A549 (cell line): Measurements from ENCODE around the gene CHAD. TPM values are rescaled to one million over a fixed set of nuclear protein-coding genes. Genes with fewer than 3 reads are reported as not detected.

ENCODE experiments used
- ATAC-seq, 2 experiments: fragments of 200-7000 bp in 1 of 2; fragments of >200 bp in 1 of 2; cut with Nextera tagmentation in 1 of 2; cut with Tn5 transposase in 1 of 2; 3 replicates each; pipeline versions ENCODE4 v1.8.0 to v1.9.1; 2018 to 2020; ENCODE audit warnings: mild to moderate bottlenecking in 1 of 2, moderate library complexity in 1 of 2
- CTCF ChIA-PET: fragments of 300-600 bp; sonication (Branson Sonifier 250); formaldehyde crosslinking; extraction: SDS; loops from one replicate; lab custom pipeline; 2021; ENCODE audit warnings: antibody characterized with exemption, inconsistent platforms; lab: Yijun Ruan, JAX
- POLR2A ChIA-PET: fragments of 350-600 bp; formaldehyde crosslinking; extraction: SDS; loops from one replicate; lab custom pipeline; 2021; ENCODE audit warnings: antibody characterized with exemption, inconsistent platforms; lab: Yijun Ruan, JAX
- DNase-seq, 2 experiments: peaks; one replicate each; pipeline versions ENCODE4 v3.0.0 to v3.0.0-alpha.2; 2011 to 2016; ENCODE audit warnings: low read depth in 1 of 2, low spot score in 1 of 2
- FAIRE-seq: peaks from 2 replicates; lab custom pipeline; 2011; peaks lifted over from hg19 to GRCh38; lab: Jason Lieb, UNC
- H3K27ac ChIP-seq, 2 experiments: fragments of >200 bp; sonication (Bioruptor Twin); formaldehyde crosslinking; 3 replicates each; pipeline ENCODE4 v1.5.1; 2016 to 2017
- H3K4me1 ChIP-seq: fragments of >200 bp; sonication (Bioruptor Twin); formaldehyde crosslinking; 3 replicates; pipeline ENCODE4 v1.6.1; 2016
- H3K4me2 ChIP-seq: fragments of >200 bp; sonication (Bioruptor Twin); formaldehyde crosslinking; 3 replicates; pipeline ENCODE4 v1.6.1; 2016
- H3K4me3 ChIP-seq: fragments of >200 bp; sonication (Bioruptor Twin); formaldehyde crosslinking; 3 replicates; pipeline ENCODE4 v1.5.1; 2016
- H3K9me3 ChIP-seq: fragments of >200 bp; sonication (Bioruptor Twin); formaldehyde crosslinking; 3 replicates; pipeline ENCODE4 v1.6.1; 2016
- ATOH8 ChIP-seq: fragments of 250-450 bp; sonication (Bioruptor Pico); IDR thresholded peaks from 2 replicates; pipeline ENCODE4 v1.5.0; 2020; ENCODE audit warnings: low read depth, mild to moderate bottlenecking, moderate library complexity
- BCL3 ChIP-seq: fragments of >200 bp; sonication (Bioruptor Twin); formaldehyde crosslinking; IDR thresholded peaks from 3 replicates; pipeline ENCODE4 v1.6.1; 2016
- BHLHE40 ChIP-seq: IDR thresholded peaks from 2 replicates; pipeline ENCODE4 v1.6.1; 2012; ENCODE audit warnings: low read depth, low read length, inconsistent platforms
- CBX8 ChIP-seq: fragments of 200-600 bp; sonication (generic); IDR thresholded peaks from 2 replicates; pipeline ENCODE4 v1.6.1; 2016
- EHF ChIP-seq: fragments of 250-450 bp; sonication (Bioruptor Pico); IDR thresholded peaks from 2 replicates; pipeline ENCODE4 v1.5.0; 2020; ENCODE audit warnings: mild to moderate bottlenecking
- EP300 ChIP-seq, 2 experiments: fragments of >200 bp; sonication (Bioruptor Twin); formaldehyde crosslinking; IDR thresholded peaks; 2 replicates in 1 of 2; 3 replicates in 1 of 2; pipeline ENCODE4 v1.6.1; 2016 to 2017
- ESRRA ChIP-seq: fragments of 150-350 bp; IDR thresholded peaks from 2 replicates; pipeline ENCODE4 v1.6.1; 2014; ENCODE audit warnings: mild to moderate bottlenecking, low read length, borderline replicate concordance
- FOSB ChIP-seq: fragments of 250-450 bp; sonication (Bioruptor Pico); IDR thresholded peaks from 2 replicates; pipeline ENCODE4 v1.5.0; 2020; ENCODE audit warnings: mild to moderate bottlenecking, moderate library complexity
- FOXS1 ChIP-seq: fragments of 250-450 bp; sonication (Bioruptor Pico); IDR thresholded peaks from 2 replicates; pipeline ENCODE4 v1.5.0; 2020; ENCODE audit warnings: mild to moderate bottlenecking, moderate library complexity
- HES2 ChIP-seq: fragments of >200 bp; sonication (Bioruptor Twin); formaldehyde crosslinking; IDR thresholded peaks from 2 replicates; pipeline ENCODE4 v1.6.1; 2016
- KDM1A ChIP-seq: fragments of 200-600 bp; sonication (generic); IDR thresholded peaks from 2 replicates; pipeline ENCODE4 v1.6.1; 2016; ENCODE audit warnings: low read depth, mild to moderate bottlenecking
- KDM5A ChIP-seq: fragments of 200-600 bp; sonication (generic); IDR thresholded peaks from 2 replicates; pipeline ENCODE4 v1.6.1; 2016; ENCODE audit warnings: antibody characterized with exemption, mild to moderate bottlenecking
- MAFK ChIP-seq: fragments of 450-650 bp; IDR thresholded peaks from 2 replicates; pipeline ENCODE4 v1.6.1; 2014; ENCODE audit not compliant: partially characterized antibody
- MAX ChIP-seq: IDR thresholded peaks from 2 replicates; pipeline ENCODE4 v1.6.1; 2012
- MYC ChIP-seq: IDR thresholded peaks from 2 replicates; pipeline ENCODE4 v1.6.1; 2012; ENCODE audit warnings: mild to moderate bottlenecking, inconsistent platforms, low read length, improper control_type of control experiment, borderline replicate concordance
- NFE2L2 ChIP-seq: fragments of 150-350 bp; conservative IDR thresholded peaks from 2 replicates; pipeline ENCODE4 v1.6.1; 2014; ENCODE audit warnings: low read length
- NPAS2 ChIP-seq: fragments of 250-450 bp; sonication (Bioruptor Pico); IDR thresholded peaks from 2 replicates; pipeline ENCODE4 v1.8.0; 2022; ENCODE audit warnings: mild to moderate bottlenecking, moderate library complexity, borderline replicate concordance
- PHF8 ChIP-seq: fragments of 200-600 bp; sonication (generic); IDR thresholded peaks from 2 replicates; pipeline ENCODE4 v1.6.1; 2016; ENCODE audit warnings: low read depth, mild to moderate bottlenecking, antibody characterized with exemption, moderate library complexity, borderline replicate concordance
- POLR2AphosphoS2 ChIP-seq: conservative IDR thresholded peaks from 2 replicates; pipeline ENCODE4 v1.6.1; 2012; ENCODE audit warnings: low read length, improper control_type of control experiment, inconsistent platforms
- RARB ChIP-seq: fragments of 250-450 bp; sonication (Bioruptor Pico); IDR thresholded peaks from 2 replicates; pipeline ENCODE4 v1.8.0; 2021; ENCODE audit warnings: mild to moderate bottlenecking, moderate library complexity
- SMC3 ChIP-seq: fragments of >200 bp; sonication (Bioruptor Twin); formaldehyde crosslinking; IDR thresholded peaks from 3 replicates; pipeline ENCODE4 v1.6.1; 2018; ENCODE audit warnings: inconsistent platforms
- SREBF2 ChIP-seq: fragments of 450-650 bp; IDR thresholded peaks from 2 replicates; pipeline ENCODE4 v1.6.1; 2014; ENCODE audit warnings: mild to moderate bottlenecking, moderate library complexity
- USF2 ChIP-seq: fragments of 450-650 bp; IDR thresholded peaks from 2 replicates; pipeline ENCODE4 v1.6.1; 2014; ENCODE audit warnings: antibody characterized with exemption
- ZFP36 ChIP-seq: fragments of 450-650 bp; IDR thresholded peaks from 2 replicates; pipeline ENCODE4 v1.6.1; 2014; ENCODE audit warnings: borderline replicate concordance; ENCODE audit not compliant: partially characterized antibody
- ZNF302 ChIP-seq: fragments of 250-450 bp; sonication (Bioruptor Pico); IDR thresholded peaks from 2 replicates; pipeline ENCODE4 v1.9.0; 2021; ENCODE audit warnings: inconsistent platforms, mild to moderate bottlenecking, moderate library complexity
- WGBS: methylation state at CpG from one replicate; pipeline ENCODE4 v1.1.6; 2017; ENCODE audit errors: missing lambda C conversion rate; 5-methylcytosine and 5-hydroxymethylcytosine counted together
- polyA plus RNA-seq, 4 experiments: library from polyadenylated mRNA; depleted of rRNA in 3 of 4; stranded (reverse); fragments of >200 nt; fragmentation: RNase III in 1 of 4; extraction: RNeasy Plus Mini Kit Qiagen cat#74134 plus additional on column Dnase treatment in 1 of 4; gene quantifications; 2 replicates in 3 of 4; 3 replicates in 1 of 4; pipeline ENCODE4 v1.2.3, GENCODE V29; 2011 to 2017
- TF ChIP-seq, protein P1 (sequence below): fragments of >200 bp; sonication (Bioruptor Twin); formaldehyde crosslinking; IDR thresholded peaks from 3 replicates; pipeline ENCODE4 v1.5.1; 2016
- TF ChIP-seq, protein P2 (sequence below): IDR thresholded peaks from 2 replicates; pipeline ENCODE4 v1.6.1; 2012

CHAD gene
- polyA plus RNA-seq, 2 of the 4 experiments (the other 2 are of a cell fraction), result not detected

DNA sequence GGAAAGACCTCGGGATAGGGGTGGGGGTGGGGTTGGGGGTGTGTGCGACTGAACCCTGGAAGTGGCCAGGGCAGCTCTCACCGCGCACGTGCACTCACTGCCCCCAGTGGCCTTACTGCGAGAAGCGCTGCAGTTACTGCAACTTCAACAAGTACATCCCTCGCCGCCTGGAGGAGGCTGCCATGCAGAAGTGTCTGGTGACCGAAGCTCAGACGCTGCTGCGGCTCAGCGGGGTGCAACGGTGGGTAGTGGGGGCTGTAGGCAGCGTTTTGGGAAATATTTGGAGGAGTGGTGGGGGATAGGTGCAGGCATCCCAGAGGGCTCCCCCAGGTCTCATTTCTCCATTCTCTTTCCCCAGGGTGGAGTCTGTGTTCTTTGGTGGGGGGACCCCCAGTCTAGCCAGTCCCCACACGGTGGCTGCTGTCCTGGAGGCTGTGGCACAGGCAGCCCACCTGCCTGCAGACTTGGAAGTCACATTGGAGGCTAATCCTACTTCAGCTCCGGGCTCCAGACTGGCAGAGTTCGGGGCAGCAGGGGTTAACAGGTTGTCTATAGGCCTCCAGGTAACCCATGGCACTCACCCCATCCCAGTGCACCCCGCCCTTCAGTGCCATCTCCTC, 11.0 kb upstream of the CHAD start (continued):
- TF ChIP-seq, protein P1, sequence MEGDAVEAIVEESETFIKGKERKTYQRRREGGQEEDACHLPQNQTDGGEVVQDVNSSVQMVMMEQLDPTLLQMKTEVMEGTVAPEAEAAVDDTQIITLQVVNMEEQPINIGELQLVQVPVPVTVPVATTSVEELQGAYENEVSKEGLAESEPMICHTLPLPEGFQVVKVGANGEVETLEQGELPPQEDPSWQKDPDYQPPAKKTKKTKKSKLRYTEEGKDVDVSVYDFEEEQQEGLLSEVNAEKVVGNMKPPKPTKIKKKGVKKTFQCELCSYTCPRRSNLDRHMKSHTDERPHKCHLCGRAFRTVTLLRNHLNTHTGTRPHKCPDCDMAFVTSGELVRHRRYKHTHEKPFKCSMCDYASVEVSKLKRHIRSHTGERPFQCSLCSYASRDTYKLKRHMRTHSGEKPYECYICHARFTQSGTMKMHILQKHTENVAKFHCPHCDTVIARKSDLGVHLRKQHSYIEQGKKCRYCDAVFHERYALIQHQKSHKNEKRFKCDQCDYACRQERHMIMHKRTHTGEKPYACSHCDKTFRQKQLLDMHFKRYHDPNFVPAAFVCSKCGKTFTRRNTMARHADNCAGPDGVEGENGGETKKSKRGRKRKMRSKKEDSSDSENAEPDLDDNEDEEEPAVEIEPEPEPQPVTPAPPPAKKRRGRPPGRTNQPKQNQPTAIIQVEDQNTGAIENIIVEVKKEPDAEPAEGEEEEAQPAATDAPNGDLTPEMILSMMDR, result peak; percentile 23; the same call in 2 of the 3 replicates
- TF ChIP-seq PHF8, result no peak
- TF ChIP-seq EHF, result no peak

- Histone ChIP-seq H3K27ac (peak within 1 kb of the TSS; percentile 79 to 91), H3K4me2 (peak within 1 kb of the TSS; percentile 76), H3K4me3 (peak within 1 kb of the TSS; percentile 65), H3K9me3 (no peaks in the 10 kb centered on the region), H3K4me1 (peaks cover 31% of the 10 kb centered on the region)
- CTCF ChIA-PET, result interaction anchor here (0.6 to 10.0 kb wide), 65 partner anchors 9 to 475 kb away, joined by 3 to 238 read pairs (median 4); partner anchors contain the start of genes CHAD, COL1A1, EPN3 and LRRC59
- POLR2A ChIA-PET, result interaction anchor here (0.6 to 1.0 kb wide), 14 partner anchors 9 to 387 kb away, joined by 3 to 6 read pairs (median 4); partner anchors contain the start of genes LRRC59 and TOB1
- WGBS, result 13% methylated on average over 20 of the region's 75 CpGs
- ATAC-seq (peak; percentile 78 to 89), DNase-seq (peak; percentile 85 to 96), FAIRE-seq (no peak)
- TF ChIP-seq ZFP36 (no peak), MAX (peak; percentile 93), BCL3 (peak; percentile 93), EP300 (IDR thresholded peaks at IDR 0.05) (no peak), KDM1A (no peak), KDM5A (no peak), MAFK (no peak), USF2 (peak; percentile 8; the same call in 1 of the 2 replicates), POLR2AphosphoS2 (no peak), ESRRA (no peak), CBX8 (no peak), ZNF302 (no peak), FOSB (CRISPR knock-in tag) (no peak), NFE2L2 (no peak), RARB (CRISPR knock-in tag) (no peak), PHF8 (peak; percentile 97), BHLHE40 (peak; percentile 88), NPAS2 (peak; percentile 94), MYC (peak; percentile 87; the same call in 1 of the 2 replicates), FOXS1 (CRISPR knock-in tag) (no peak), SREBF2 (no peak), SMC3 (peak; percentile 81), ATOH8 (CRISPR knock-in tag) (peak; percentile 62; the same call in 1 of the 2 replicates), HES2 (no peak)
- TF ChIP-seq, protein P2, sequence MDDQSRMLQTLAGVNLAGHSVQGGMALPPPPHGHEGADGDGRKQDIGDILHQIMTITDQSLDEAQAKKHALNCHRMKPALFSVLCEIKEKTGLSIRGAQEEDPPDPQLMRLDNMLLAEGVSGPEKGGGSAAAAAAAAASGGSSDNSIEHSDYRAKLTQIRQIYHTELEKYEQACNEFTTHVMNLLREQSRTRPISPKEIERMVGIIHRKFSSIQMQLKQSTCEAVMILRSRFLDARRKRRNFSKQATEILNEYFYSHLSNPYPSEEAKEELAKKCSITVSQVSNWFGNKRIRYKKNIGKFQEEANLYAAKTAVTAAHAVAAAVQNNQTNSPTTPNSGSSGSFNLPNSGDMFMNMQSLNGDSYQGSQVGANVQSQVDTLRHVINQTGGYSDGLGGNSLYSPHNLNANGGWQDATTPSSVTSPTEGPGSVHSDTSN, result peak; percentile 63; the same call in 1 of the 2 replicates
- TF ChIP-seq, protein P1, result peak; percentile 100
These were observed 10.0 kb upstream of the CHAD start, which contains the start of gene RSAD1 for GRCh38 chr17:50478391-50479381. Gene RSAD1, plus strand, starts transcription at chr17:50478860. Its CDS starts 25 bp downstream, at chr17:50478885.
